Keratinocyte (primary cell): ENCODE data around the gene PRKAG1. TPM values are rescaled to one million over a fixed set of nuclear protein-coding genes. Genes with fewer than 3 reads are reported as not detected.

Source experiments
- DNase-seq: peaks from one replicate; pipeline ENCODE4 v3.0.0-alpha.2; 2011; ENCODE audit warnings: low read depth, missing footprints, low spot score
- FAIRE-seq: peaks from 2 replicates; lab custom pipeline; 2011; peaks lifted over from hg19 to GRCh38; lab: Jason Lieb, UNC
- H2AFZ ChIP-seq: 2 replicates; pipeline ENCODE4 v1.6.0; 2012; ENCODE audit warnings: low read length, control low read depth, inconsistent platforms; ENCODE audit not compliant: control insufficient read depth
- H3K27ac ChIP-seq: 2 replicates; pipeline ENCODE4 v1.5.1; 2011; ENCODE audit warnings: low read length; ENCODE audit not compliant: control insufficient read depth, insufficient read depth
- H3K27me3 ChIP-seq: 3 replicates; pipeline ENCODE4 v1.6.0; 2011; ENCODE audit warnings: low read length; ENCODE audit not compliant: control insufficient read depth, insufficient read depth; ENCODE audit errors: extremely low read depth
- H3K36me3 ChIP-seq, 2 experiments: 2 replicates in 1 of 2; 3 replicates in 1 of 2; pipeline ENCODE4 v1.5.1; 2011; ENCODE audit warnings: low read length in 2 of 2, mild to moderate bottlenecking in 1 of 2; ENCODE audit not compliant: control insufficient read depth in 2 of 2, insufficient read depth in 2 of 2; ENCODE audit errors: extremely low read depth in 1 of 2
- H3K4me1 ChIP-seq: 3 replicates; pipeline ENCODE4 v1.5.1; 2011; ENCODE audit warnings: low read length; ENCODE audit not compliant: control insufficient read depth, insufficient read depth; ENCODE audit errors: extremely low read depth
- H3K4me2 ChIP-seq: 3 replicates; pipeline ENCODE4 v1.6.0; 2011; ENCODE audit warnings: low read depth, low read length; ENCODE audit not compliant: control insufficient read depth, insufficient read depth; ENCODE audit errors: extremely low read depth
- H3K4me3 ChIP-seq, 3 experiments: fragments of 200-600 bp in 1 of 3; sonication (generic) in 1 of 3; 2 replicates in 2 of 3; 3 replicates in 1 of 3; pipeline ENCODE4 v1.5.1; 2011 to 2016; ENCODE audit warnings: low read length in 3 of 3, mild to moderate bottlenecking in 3 of 3, control low read depth in 2 of 3, inconsistent platforms in 1 of 3, low read depth in 1 of 3, mixed read lengths in 1 of 3, mixed run types in 1 of 3, moderate library complexity in 1 of 3; ENCODE audit not compliant: control insufficient read depth in 2 of 3, insufficient read depth in 2 of 3; ENCODE audit errors: extremely low read depth in 1 of 3
- H3K79me2 ChIP-seq: 2 replicates; pipeline ENCODE4 v1.6.0; 2012; ENCODE audit warnings: low read length; ENCODE audit not compliant: control insufficient read depth, insufficient read depth
- H3K9ac ChIP-seq: 3 replicates; pipeline ENCODE4 v1.6.0; 2011; ENCODE audit warnings: low read length; ENCODE audit not compliant: control insufficient read depth, insufficient read depth; ENCODE audit errors: extremely low read depth
- H3K9me1 ChIP-seq: 3 replicates; pipeline ENCODE4 v1.6.0; 2011; ENCODE audit warnings: low read length; ENCODE audit not compliant: control insufficient read depth, insufficient read depth; ENCODE audit errors: extremely low read depth
- H3K9me3 ChIP-seq: 2 replicates; pipeline ENCODE4 v1.5.1; 2012; ENCODE audit warnings: low read depth, low read length; ENCODE audit not compliant: control insufficient read depth
- H4K20me1 ChIP-seq: 3 replicates; pipeline ENCODE4 v1.6.0; 2011; ENCODE audit warnings: low read length; ENCODE audit not compliant: control insufficient read depth, insufficient read depth; ENCODE audit errors: extremely low read depth
- CTCF ChIP-seq, 3 experiments: IDR thresholded peaks in 1 of 3; conservative IDR thresholded peaks in 1 of 3; optimal IDR thresholded peaks in 1 of 3; 2 replicates in 2 of 3; 3 replicates in 1 of 3; pipeline versions ENCODE3 to v1.5.1; 2011; ENCODE audit warnings: low read length in 3 of 3, mild to moderate bottlenecking in 3 of 3, moderate library complexity in 2 of 3, control low read depth in 1 of 3, inconsistent platforms in 1 of 3; ENCODE audit not compliant: insufficient read depth in 2 of 3; ENCODE audit errors: extremely low read depth in 1 of 3
- EZH2 ChIP-seq: IDR thresholded peaks from one replicate; pipeline ENCODE4 v1.6.1; 2012; ENCODE audit warnings: inconsistent platforms, mild to moderate bottlenecking, low read length, moderate library complexity
- dilution Hi-C: fragments of 300-500 bp; cut with MboI; formaldehyde crosslinking; loops from one replicate; pipeline ENCODE4 v1.7.0; 2020; ENCODE audit warnings: low sequenced_read_pairs; ENCODE audit not compliant: extremely low pct_ligation_motif_present
- polyA plus RNA-seq, 5 experiments: library from polyadenylated mRNA; depleted of rRNA in 3 of 5; stranded (reverse) in 3 of 5; stranded (forward) in 1 of 5; unstranded in 1 of 5; fragments of >200 nt; gene quantifications; 1 replicate in 1 of 5; 2 replicates in 3 of 5; 3 replicates in 1 of 5; pipeline versions ENCODE4 v1.2.1 to v1.2.3, GENCODE V29; 2011 to 2012; ENCODE audit warnings: missing spikeins in 2 of 5, low read depth in 1 of 5, low replicate concordance in 1 of 5

Gene PRKAG1
- polyA plus RNA-seq, 1 donor (not counting 4 experiments of a cell fraction or from before 2014, with no cell fraction given), result 125 TPM

GRCh38 chr12:48993787-48994186 lies 24.8 kb downstream of the PRKAG1 start:
- Histone ChIP-seq H3K27ac (no peak overlapping the region), H3K9me1 (no peaks in the 10 kb centered on the region), H3K9me3 (no peaks in the 10 kb centered on the region), H3K4me1 (peaks cover 5% of the 10 kb centered on the region), H3K36me3 (no peaks in the 10 kb centered on the region), H3K27me3 (peaks cover 26% of the 10 kb centered on the region), H3K9ac (no peak overlapping the region), H3K4me2 (no peak overlapping the region), H3K4me3 (no peak overlapping the region), H3K79me2 (no peaks in the 10 kb centered on the region), H4K20me1 (no peaks in the 10 kb centered on the region), H2AFZ (no peak overlapping the region)
- dilution Hi-C loops, result no loop called here
- FAIRE-seq (peak; percentile 71), DNase-seq (no peak)
- no peak for TF ChIP-seq CTCF (optimal IDR thresholded peaks at IDR 0.05 in 1 of 3, IDR thresholded peaks at IDR 0.05 in 1 of 3, conservative IDR thresholded peaks at IDR 0.05 in 1 of 3; ENCODE audit: extremely low read depth in 1 of 3, insufficient read depth in 2 of 3, low read length in 3 of 3)
- no peak for TF ChIP-seq EZH2

- Histone ChIP-seq H3K9me1 (no peaks in the 10 kb centered on the region), H3K36me3 (no peaks in the 10 kb centered on the region), H4K20me1 (no peaks in the 10 kb centered on the region), H3K4me1 (no peaks in the 10 kb centered on the region), H3K79me2 (no peaks in the 10 kb centered on the region), H2AFZ (no peak overlapping the region), H3K27ac (no peak overlapping the region), H3K9me3 (no peaks in the 10 kb centered on the region), H3K4me2 (no peak overlapping the region), H3K9ac (no peak overlapping the region), H3K4me3 (no peak overlapping the region), H3K27me3 (peaks cover 5% of the 10 kb centered on the region)
- dilution Hi-C loops, result no loop called here
- DNase-seq (no peak), FAIRE-seq (no peak)
- TF ChIP-seq EZH2 (no peak), CTCF (optimal IDR thresholded peaks at IDR 0.05 in 1 of 3, IDR thresholded peaks at IDR 0.05 in 1 of 3, conservative IDR thresholded peaks at IDR 0.05 in 1 of 3; ENCODE audit: extremely low read depth in 1 of 3, insufficient read depth in 2 of 3, low read length in 3 of 3) (no peak)
Observed at GRCh38 chr12:48991247-48992050, 27.1 kb downstream of the PRKAG1 start.
